Suprapubic skin (tissue), 3 donors: ENCODE measurements around the gene RTP3.

Experiments
- POLR2A ChIP-seq, 2 donors: fragments of 450-650 bp; IDR thresholded peaks; one replicate each; pipeline ENCODE4 v1.6.1; 2017; ENCODE audit warnings: antibody characterized with exemption in 2 of 2, mild to moderate bottlenecking in 2 of 2, moderate library complexity in 2 of 2
- TF ChIP-seq, protein P1 (sequence below), 2 donors: fragments of 200-600 bp in 1 of 2; fragments of 450-650 bp in 1 of 2; sonication (generic) in 1 of 2; IDR thresholded peaks; one replicate each; pipeline ENCODE4 v1.5.1; 2016 to 2019; ENCODE audit warnings: antibody characterized with exemption in 2 of 2, mild to moderate bottlenecking in 1 of 2, moderate library complexity in 1 of 2

DNA sequence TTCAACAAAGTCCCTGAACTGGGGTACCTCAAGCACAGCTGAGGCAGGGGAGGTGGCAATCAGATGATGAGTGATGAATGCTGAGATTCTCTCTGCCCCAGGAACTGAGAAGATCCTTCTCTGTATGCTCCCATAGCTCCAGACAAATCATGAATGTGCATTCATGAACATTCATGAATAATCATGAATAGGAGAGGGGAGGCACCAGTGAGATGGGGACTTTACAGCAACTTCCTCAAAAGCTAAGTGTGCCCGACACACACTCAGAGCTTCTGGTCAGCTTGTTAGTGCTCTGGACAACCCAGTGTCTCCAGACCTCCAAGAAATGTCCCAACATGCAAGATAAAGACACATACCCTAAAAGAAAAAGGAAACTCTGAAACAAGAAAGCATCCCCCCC lies 44.1 kb downstream of the RTP3 start:
- TF ChIP-seq POLR2A (IDR thresholded peaks at IDR 0.05) = no peak
- TF ChIP-seq, protein P1, sequence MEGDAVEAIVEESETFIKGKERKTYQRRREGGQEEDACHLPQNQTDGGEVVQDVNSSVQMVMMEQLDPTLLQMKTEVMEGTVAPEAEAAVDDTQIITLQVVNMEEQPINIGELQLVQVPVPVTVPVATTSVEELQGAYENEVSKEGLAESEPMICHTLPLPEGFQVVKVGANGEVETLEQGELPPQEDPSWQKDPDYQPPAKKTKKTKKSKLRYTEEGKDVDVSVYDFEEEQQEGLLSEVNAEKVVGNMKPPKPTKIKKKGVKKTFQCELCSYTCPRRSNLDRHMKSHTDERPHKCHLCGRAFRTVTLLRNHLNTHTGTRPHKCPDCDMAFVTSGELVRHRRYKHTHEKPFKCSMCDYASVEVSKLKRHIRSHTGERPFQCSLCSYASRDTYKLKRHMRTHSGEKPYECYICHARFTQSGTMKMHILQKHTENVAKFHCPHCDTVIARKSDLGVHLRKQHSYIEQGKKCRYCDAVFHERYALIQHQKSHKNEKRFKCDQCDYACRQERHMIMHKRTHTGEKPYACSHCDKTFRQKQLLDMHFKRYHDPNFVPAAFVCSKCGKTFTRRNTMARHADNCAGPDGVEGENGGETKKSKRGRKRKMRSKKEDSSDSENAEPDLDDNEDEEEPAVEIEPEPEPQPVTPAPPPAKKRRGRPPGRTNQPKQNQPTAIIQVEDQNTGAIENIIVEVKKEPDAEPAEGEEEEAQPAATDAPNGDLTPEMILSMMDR (IDR thresholded peaks at IDR 0.05) = no peak
